ENCODE results near the gene PLCG2.

DNA sequence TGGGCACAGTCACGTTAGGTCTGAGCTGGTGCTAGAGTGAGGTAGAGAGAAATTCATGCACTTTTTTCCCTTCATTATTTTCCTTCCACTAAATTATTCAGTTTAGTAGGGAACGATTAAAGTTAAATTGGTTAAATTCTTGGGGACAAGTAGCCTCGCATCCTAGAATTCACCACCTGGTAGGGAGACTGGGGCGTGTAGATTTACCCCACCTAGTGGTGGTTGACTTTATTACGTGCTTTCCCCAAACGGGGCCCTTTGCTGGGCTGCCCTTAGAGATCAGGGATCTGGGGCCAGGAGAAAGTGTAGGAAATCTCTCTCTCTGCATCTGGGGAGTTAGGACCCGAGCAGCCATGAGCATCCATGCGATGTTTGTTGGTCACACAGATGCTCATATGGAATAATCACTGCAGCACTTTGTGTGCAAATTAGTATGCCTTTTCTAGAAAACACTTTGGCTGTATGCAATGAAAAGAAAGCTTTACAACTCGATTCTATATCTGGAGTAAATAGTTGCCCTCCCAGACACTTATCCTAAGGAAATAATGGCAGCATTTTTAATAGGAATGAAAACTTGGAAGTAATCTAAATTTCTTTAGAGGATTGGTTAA is 107.0 kb downstream of the PLCG2 start:
- no peak for TF ChIP-seq POLR2A (IDR thresholded peaks at IDR 0.05; ENCODE audit: low read length)
- TF ChIP-seq, protein P1, sequence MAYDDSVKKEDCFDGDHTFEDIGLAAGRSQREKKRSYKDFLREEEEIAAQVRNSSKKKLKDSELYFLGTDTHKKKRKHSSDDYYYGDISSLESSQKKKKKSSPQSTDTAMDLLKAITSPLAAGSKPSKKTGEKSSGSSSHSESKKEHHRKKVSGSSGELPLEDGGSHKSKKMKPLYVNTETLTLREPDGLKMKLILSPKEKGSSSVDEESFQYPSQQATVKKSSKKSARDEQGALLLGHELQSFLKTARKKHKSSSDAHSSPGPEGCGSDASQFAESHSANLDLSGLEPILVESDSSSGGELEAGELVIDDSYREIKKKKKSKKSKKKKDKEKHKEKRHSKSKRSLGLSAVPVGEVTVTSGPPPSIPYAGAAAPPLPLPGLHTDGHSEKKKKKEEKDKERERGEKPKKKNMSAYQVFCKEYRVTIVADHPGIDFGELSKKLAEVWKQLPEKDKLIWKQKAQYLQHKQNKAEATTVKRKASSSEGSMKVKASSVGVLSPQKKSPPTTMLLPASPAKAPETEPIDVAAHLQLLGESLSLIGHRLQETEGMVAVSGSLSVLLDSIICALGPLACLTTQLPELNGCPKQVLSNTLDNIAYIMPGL (CRISPR knock-in tag; IDR thresholded peaks at IDR 0.05; ENCODE audit: borderline replicate concordance) = no peak
- TF ChIP-seq RNF2 (IDR thresholded peaks at IDR 0.05; ENCODE audit: borderline replicate concordance, low read depth) = no peak
- TF ChIP-seq, protein P2, sequence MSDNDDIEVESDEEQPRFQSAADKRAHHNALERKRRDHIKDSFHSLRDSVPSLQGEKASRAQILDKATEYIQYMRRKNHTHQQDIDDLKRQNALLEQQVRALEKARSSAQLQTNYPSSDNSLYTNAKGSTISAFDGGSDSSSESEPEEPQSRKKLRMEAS (IDR thresholded peaks at IDR 0.05) = no peak
- TF ChIP-seq JUNB (IDR thresholded peaks at IDR 0.05) = no peak
- TF ChIP-seq CTCF (IDR thresholded peaks at IDR 0.05) = peak; percentile 69
- TF ChIP-seq ZC3H11A (IDR thresholded peaks at IDR 0.05) = no peak
- TF ChIP-seq, protein P3, sequence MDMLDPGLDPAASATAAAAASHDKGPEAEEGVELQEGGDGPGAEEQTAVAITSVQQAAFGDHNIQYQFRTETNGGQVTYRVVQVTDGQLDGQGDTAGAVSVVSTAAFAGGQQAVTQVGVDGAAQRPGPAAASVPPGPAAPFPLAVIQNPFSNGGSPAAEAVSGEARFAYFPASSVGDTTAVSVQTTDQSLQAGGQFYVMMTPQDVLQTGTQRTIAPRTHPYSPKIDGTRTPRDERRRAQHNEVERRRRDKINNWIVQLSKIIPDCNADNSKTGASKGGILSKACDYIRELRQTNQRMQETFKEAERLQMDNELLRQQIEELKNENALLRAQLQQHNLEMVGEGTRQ (IDR thresholded peaks at IDR 0.05) = no peak
- peak; percentile 40 to 53; a peak in 3 of 5 replicates for TF ChIP-seq RAD21 (conservative IDR thresholded peaks at IDR 0.05 in 1 of 2, IDR thresholded peaks at IDR 0.05 in 1 of 2)
- no peak for TF ChIP-seq JUN (IDR thresholded peaks at IDR 0.05)
- TF ChIP-seq KDM5A (IDR thresholded peaks at IDR 0.05) = no peak
- 0 out of 3 replicates have a peak, but pooled peaks have one; percentile 24 for TF ChIP-seq SMC3 (IDR thresholded peaks at IDR 0.05)
- no peak for TF ChIP-seq PHF8 (IDR thresholded peaks at IDR 0.05; ENCODE audit: borderline replicate concordance, low read depth)
- TF ChIP-seq CHD2 (IDR thresholded peaks at IDR 0.05; ENCODE audit: low read length, partially characterized antibody) = no peak
